CD4-positive, CD25-positive, alpha-beta regulatory T cell (primary cell): ENCODE measurements around the gene SHTN1. TPM values are rescaled to one million over a fixed set of nuclear protein-coding genes. Genes with fewer than 3 reads are reported as not detected.
A peak's percentile ranks its signal among the peaks of the same experiment; 100 is the strongest.

Source experiments
- ATAC-seq, 2 donors: fragments of 150-1000 bp; cut with Tn5 transposase; one replicate each; pipeline ENCODE4 v1.10.0; 2021; ENCODE audit warnings: low read depth in 2 of 2, moderate number of reproducible peaks in 2 of 2, moderate library complexity in 1 of 2
- DNase-seq, 3 donors: peaks; one replicate each; pipeline versions ENCODE4 v3.0.0 to v3.0.0-alpha.2; 2012 to 2022; ENCODE audit warnings: mixed read lengths in 1 of 3
- H3K27ac ChIP-seq: one replicate; pipeline ENCODE4 v1.7.0; 2013; ENCODE audit warnings: mild to moderate bottlenecking, low read length; ENCODE audit not compliant: insufficient read depth, poor library complexity, severe bottlenecking
- H3K27me3 ChIP-seq: one replicate; pipeline ENCODE4 v1.7.0; 2013; ENCODE audit warnings: low read length; ENCODE audit not compliant: control insufficient read depth, insufficient read depth
- H3K36me3 ChIP-seq: one replicate; pipeline ENCODE4 v1.7.0; 2013; ENCODE audit warnings: mild to moderate bottlenecking, low read length, moderate library complexity; ENCODE audit not compliant: control insufficient read depth, insufficient read depth
- H3K4me1 ChIP-seq: 2 replicates; pipeline ENCODE4 v1.7.0; 2013; ENCODE audit warnings: mild to moderate bottlenecking, low read length; ENCODE audit not compliant: insufficient read depth, control insufficient read depth, poor library complexity, severe bottlenecking
- H3K4me3 ChIP-seq: one replicate; pipeline ENCODE4 v1.7.0; 2013; ENCODE audit warnings: low read depth, mild to moderate bottlenecking, low read length, moderate library complexity
- H3K9me3 ChIP-seq, 2 experiments: 1 replicate in 1 of 2; 2 replicates in 1 of 2; pipeline ENCODE4 v1.7.0; 2013; ENCODE audit warnings: low read length in 2 of 2, mild to moderate bottlenecking in 1 of 2, moderate library complexity in 1 of 2; ENCODE audit not compliant: control insufficient read depth in 2 of 2
- H3K27ac Mint-ChIP-seq, 3 donors: one replicate each; pipeline ENCODE4 v1.8.0; 2020 to 2022; ENCODE audit warnings: mild to moderate bottlenecking in 3 of 3, mixed read lengths in 3 of 3, moderate library complexity in 2 of 3
- H3K27me3 Mint-ChIP-seq: one replicate; pipeline ENCODE4 v1.8.0; 2022; ENCODE audit warnings: mild to moderate bottlenecking, mixed read lengths
- H3K36me3 Mint-ChIP-seq: one replicate; pipeline ENCODE4 v1.8.0; 2020; ENCODE audit warnings: mixed read lengths
- H3K4me1 Mint-ChIP-seq, 4 donors: one replicate each; pipeline ENCODE4 v1.8.0; 2020 to 2022; ENCODE audit warnings: mixed read lengths in 4 of 4, mild to moderate bottlenecking in 1 of 4
- H3K4me3 Mint-ChIP-seq, 4 donors: one replicate each; pipeline ENCODE4 v1.8.0; 2020 to 2022; ENCODE audit warnings: mild to moderate bottlenecking in 4 of 4, mixed read lengths in 4 of 4, moderate library complexity in 3 of 4
- H3K9me3 Mint-ChIP-seq, 7 donors: one replicate each; pipeline ENCODE4 v1.8.0; 2020 to 2022; ENCODE audit warnings: mixed read lengths in 7 of 7, mild to moderate bottlenecking in 3 of 7, moderate library complexity in 2 of 7
- polyA plus RNA-seq, 4 donors: library from polyadenylated mRNA; unstranded; fragments of 300-500 nt; fragmentation: Illumina TruSeq; gene quantifications; one replicate each; pipeline ENCODE4 v1.2.3, GENCODE V29; 2021
- total RNA-seq: library from RNA; stranded (reverse); gene quantifications from one replicate; pipeline ENCODE4 v1.2.3, GENCODE V29; 2022

Gene SHTN1
- total and polyA plus RNA-seq, 5 donors from 2014 or later: 0.25 to 2.4 (median 0.65) TPM

DNA sequence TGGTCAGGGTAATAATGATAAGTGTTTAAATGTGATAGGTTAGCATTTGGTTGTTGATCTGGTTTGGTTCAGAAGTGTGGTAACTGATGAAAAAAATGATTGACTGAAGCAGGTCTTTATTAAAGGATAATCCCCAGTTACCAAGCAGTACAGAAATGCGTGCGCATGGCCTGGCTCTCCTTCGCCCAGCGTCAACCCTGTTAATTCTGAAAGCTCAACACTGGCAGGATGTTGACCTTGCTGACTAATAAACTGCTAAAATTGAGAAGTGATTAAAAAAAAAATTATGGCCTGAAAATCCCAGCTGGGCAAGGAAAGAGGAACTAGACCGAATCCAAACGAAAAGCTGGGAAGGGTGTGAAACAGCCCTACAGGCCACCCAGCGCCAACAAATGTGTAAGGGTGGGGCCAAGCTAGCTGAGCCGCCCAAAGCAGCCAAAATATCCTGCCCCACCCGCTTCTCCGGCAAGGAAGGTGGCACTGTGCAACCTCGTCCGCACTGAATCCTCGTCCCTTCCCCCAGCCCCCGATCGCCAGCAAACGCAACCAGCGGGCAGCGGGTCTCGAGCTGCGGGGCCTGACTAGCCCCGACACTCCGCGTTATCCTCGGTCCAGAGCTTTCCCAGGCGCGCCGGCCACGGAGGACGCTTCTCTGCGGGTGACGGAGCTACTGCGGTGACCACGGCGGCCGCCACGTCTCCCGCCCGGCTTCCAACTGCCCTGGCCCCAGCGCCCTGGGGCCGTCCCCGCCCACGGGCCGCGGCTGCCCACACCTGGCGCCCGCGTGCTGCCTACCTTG is 561 bp downstream of the SHTN1 start:
- H3K36me3 Mint-ChIP-seq: peaks cover 3% of the 10 kb centered on the region
- peak in 1 of 3 donors; percentile 2 for DNase-seq
- H3K4me3 Mint-ChIP-seq: peak overlapping the region; percentile 74 to 84 (median 79)
- ATAC-seq: peak in 1 of 2 donors; percentile 27
- Histone ChIP-seq H3K4me3 (peak overlapping the region; percentile 41), H3K36me3 (no peaks in the 10 kb centered on the region), H3K9me3 (no peaks in the 10 kb centered on the region), H3K27ac (no peak overlapping the region), H3K27me3 (peaks cover 9% of the 10 kb centered on the region), H3K4me1 (peaks cover 14% of the 10 kb centered on the region)
- H3K27ac Mint-ChIP-seq: peak overlapping the region in 1 of 3 donors; percentile 17
- peaks cover 0 to 15% (median 0%) of the 10 kb centered on the region in 4 donors for H3K4me1 Mint-ChIP-seq
- peaks cover 0 to 8% (median 0%) of the 10 kb centered on the region in 7 donors for H3K9me3 Mint-ChIP-seq
- H3K27me3 Mint-ChIP-seq: peaks cover 44% of the 10 kb centered on the region

DNA sequence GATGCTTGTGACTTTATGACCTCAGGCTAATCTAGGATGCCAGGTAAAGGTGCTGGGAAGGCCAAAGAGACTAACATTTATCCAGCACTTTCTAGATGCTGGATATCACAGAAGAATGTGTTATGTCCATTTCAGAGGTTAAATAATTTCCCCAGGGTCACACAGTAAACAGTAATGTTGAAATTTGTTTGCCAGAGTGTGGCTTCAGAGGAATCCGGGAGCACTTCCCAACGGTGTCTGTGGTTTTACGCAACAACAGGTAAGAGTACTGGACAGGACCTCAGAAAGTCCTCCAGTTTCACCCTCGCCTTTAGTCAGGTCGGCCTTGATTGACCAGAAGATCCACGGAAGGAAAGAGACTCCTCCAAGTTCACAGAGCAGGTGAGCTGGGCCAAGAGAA is 1.7 kb downstream of the SHTN1 start:
- peak overlapping the region in 3 of 4 donors; percentile 44 to 89 (median 49) for H3K4me3 Mint-ChIP-seq
- peaks cover 3% of the 10 kb centered on the region for H3K36me3 Mint-ChIP-seq
- H3K9me3 ChIP-seq: no peaks in the 10 kb centered on the region
- H3K36me3 ChIP-seq: no peaks in the 10 kb centered on the region
- no peak overlapping the region for H3K27ac ChIP-seq
- no peak overlapping the region for H3K27ac Mint-ChIP-seq
- H3K27me3 Mint-ChIP-seq: peaks cover 35% of the 10 kb centered on the region
- peaks cover 14% of the 10 kb centered on the region for H3K4me1 ChIP-seq
- no peak for DNase-seq
- H3K9me3 Mint-ChIP-seq: peaks cover 0 to 8% (median 0%) of the 10 kb centered on the region in 7 donors
- no peak overlapping the region for H3K4me3 ChIP-seq
- ATAC-seq: no peak
- H3K27me3 ChIP-seq: peaks cover 9% of the 10 kb centered on the region
- peaks cover 0 to 15% (median 0%) of the 10 kb centered on the region in 4 donors for H3K4me1 Mint-ChIP-seq

DNA sequence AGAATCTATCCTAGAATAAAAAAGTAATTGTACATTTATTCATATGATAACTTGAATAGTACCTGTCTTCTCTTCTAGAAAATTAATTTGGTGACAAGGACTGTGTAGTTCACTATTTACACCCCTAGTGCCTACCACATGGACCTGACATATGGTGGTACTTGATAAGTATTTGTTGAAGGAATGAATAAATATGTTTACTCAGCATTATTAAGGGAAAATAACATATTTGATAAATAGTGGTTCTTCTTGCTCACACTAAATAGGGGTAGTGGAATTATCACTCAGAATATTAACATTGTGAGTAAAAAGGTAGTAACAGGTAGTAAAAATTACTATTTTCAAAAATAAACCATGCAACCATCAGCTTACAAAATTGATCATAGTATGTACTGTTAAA is 2.8 kb downstream of the SHTN1 start:
- Histone ChIP-seq H3K4me3 (no peak overlapping the region), H3K9me3 (no peaks in the 10 kb centered on the region), H3K36me3 (no peaks in the 10 kb centered on the region), H3K27ac (no peak overlapping the region), H3K4me1 (peaks cover 14% of the 10 kb centered on the region), H3K27me3 (peaks cover 9% of the 10 kb centered on the region)
- H3K27me3 Mint-ChIP-seq: peaks cover 34% of the 10 kb centered on the region
- peaks cover 3% of the 10 kb centered on the region for H3K36me3 Mint-ChIP-seq
- ATAC-seq (no peak), DNase-seq (no peak)
- peaks cover 0 to 15% (median 1%) of the 10 kb centered on the region in 4 donors for H3K4me1 Mint-ChIP-seq
- H3K9me3 Mint-ChIP-seq: peaks cover 0 to 8% (median 0%) of the 10 kb centered on the region in 7 donors
- no peak overlapping the region for H3K27ac Mint-ChIP-seq
- H3K4me3 Mint-ChIP-seq: no peak overlapping the region

DNA sequence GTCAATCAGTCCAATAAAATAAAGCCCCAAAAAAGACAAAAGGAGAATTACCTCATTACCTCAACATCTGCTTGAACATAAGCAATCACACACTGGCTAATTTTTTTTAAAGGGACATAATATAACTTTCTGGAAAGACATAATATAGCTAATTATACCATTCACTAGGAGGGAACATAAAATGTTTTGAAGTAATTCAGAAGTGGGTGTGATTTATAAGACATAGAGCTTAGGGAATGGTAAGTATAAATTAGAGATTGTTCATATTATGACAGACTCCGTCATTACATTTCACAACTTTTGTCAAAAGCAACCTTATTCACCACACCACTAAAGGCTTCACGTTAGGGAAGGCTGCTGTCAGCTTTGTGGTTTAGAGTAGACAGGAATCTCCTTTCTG is 3.8 kb downstream of the SHTN1 start:
- Histone ChIP-seq H3K27me3 (peaks cover 9% of the 10 kb centered on the region), H3K4me3 (no peak overlapping the region), H3K9me3 (no peaks in the 10 kb centered on the region), H3K36me3 (no peaks in the 10 kb centered on the region), H3K27ac (no peak overlapping the region), H3K4me1 (peaks cover 14% of the 10 kb centered on the region)
- H3K4me3 Mint-ChIP-seq: no peak overlapping the region
- ATAC-seq (no peak), DNase-seq (no peak)
- H3K4me1 Mint-ChIP-seq: peaks cover 0 to 15% (median 3%) of the 10 kb centered on the region in 4 donors
- peaks cover 3% of the 10 kb centered on the region for H3K36me3 Mint-ChIP-seq
- no peak overlapping the region for H3K27ac Mint-ChIP-seq
- peaks cover 26% of the 10 kb centered on the region for H3K27me3 Mint-ChIP-seq
- peaks cover 0 to 8% (median 0%) of the 10 kb centered on the region in 7 donors for H3K9me3 Mint-ChIP-seq

DNA sequence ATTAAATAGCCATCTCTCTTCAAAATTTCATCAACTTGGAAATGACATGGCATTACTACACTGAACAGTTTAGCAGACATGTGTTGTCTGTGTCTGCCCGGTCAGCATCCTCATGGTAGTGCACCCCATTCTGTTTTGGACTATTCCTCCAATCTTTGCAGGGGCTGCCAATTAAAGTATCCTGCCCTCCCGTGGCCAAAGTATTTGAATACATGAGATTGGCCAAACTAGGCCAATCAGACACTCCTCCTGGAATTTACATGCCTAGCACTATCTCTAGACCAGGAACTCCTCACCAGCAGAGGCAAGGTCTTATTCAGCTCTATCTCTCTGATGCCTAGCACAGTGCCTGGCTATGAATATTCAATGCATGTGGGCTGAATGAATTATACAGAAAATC is 4.4 kb downstream of the SHTN1 start:
- DNase-seq: no peak
- Mint-ChIP-seq H3K27ac (no peak overlapping the region), H3K27me3 (peaks cover 20% of the 10 kb centered on the region), H3K36me3 (no peaks in the 10 kb centered on the region), H3K9me3 (peaks cover 0 to 5% (median 0%) of the 10 kb centered on the region in 7 donors), H3K4me3 (no peak overlapping the region), H3K4me1 (peaks cover 0 to 11% (median 3%) of the 10 kb centered on the region in 4 donors)
- no peak overlapping the region for H3K4me3 ChIP-seq
- H3K27me3 ChIP-seq: peaks cover 6% of the 10 kb centered on the region
- H3K4me1 ChIP-seq: peaks cover 13% of the 10 kb centered on the region
- no peak for ATAC-seq
- H3K27ac ChIP-seq: no peak overlapping the region
- H3K36me3 ChIP-seq: no peaks in the 10 kb centered on the region
- H3K9me3 ChIP-seq: no peaks in the 10 kb centered on the region

DNA sequence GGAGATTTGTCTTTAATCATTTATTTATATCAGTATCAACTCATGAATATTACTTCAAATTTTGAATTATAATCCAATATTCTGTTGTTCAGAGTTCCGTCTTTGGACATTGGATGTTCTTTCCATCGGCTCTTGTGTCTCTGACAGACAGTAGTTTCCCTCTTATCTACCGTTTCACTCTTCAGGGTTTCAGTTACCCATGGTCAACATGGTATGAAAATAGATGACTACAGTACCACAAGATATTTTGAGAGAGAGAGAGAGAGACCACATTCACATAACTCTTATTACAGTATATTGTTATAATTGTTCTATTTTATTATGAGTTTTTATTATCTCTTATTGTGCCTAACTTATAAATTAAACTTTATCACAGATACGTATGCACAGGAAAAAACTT is 6.8 kb downstream of the SHTN1 start:
- no peaks in the 10 kb centered on the region for H3K36me3 Mint-ChIP-seq

DNA sequence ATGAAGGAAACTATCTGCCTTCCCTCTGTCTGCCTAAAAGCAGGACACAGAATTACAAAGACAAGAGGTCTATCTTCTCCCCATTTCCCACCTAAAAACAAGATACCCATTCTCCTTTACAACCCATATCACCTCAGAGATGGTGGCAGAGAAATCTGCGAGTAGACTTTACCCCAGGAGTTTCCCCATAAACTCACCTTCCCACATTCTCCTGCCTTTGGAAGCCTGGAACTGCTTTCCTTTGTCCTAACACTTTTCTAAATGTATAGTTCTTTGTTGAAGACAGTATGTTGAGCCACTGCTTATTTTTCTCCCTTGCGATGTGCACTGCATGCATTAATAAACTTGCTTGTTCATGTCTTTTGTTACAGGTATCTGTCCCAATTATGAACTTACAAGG is 8.0 kb downstream of the SHTN1 start:
- Mint-ChIP-seq H3K27me3 (no peaks in the 10 kb centered on the region), H3K36me3 (no peaks in the 10 kb centered on the region), H3K4me3 (no peak overlapping the region), H3K9me3 (no peaks in the 10 kb centered on the region), H3K4me1 (peaks cover 0 to 6% (median 0%) of the 10 kb centered on the region in 4 donors), H3K27ac (no peak overlapping the region)
- H3K36me3 ChIP-seq: no peaks in the 10 kb centered on the region
- no peak for ATAC-seq
- H3K9me3 ChIP-seq: no peaks in the 10 kb centered on the region
- peaks cover 1% of the 10 kb centered on the region for H3K27me3 ChIP-seq
- no peak overlapping the region for H3K27ac ChIP-seq
- DNase-seq: no peak
- no peak overlapping the region for H3K4me3 ChIP-seq
- no peaks in the 10 kb centered on the region for H3K4me1 ChIP-seq

More for the DNA sequence above, 6.8 kb downstream of the SHTN1 start:
- Histone ChIP-seq H3K9me3 (no peaks in the 10 kb centered on the region), H3K27me3 (peaks cover 2% of the 10 kb centered on the region), H3K4me3 (no peak overlapping the region), H3K4me1 (no peaks in the 10 kb centered on the region), H3K27ac (no peak overlapping the region), H3K36me3 (no peaks in the 10 kb centered on the region)
- Mint-ChIP-seq H3K27me3 (peaks cover 7% of the 10 kb centered on the region), H3K4me3 (no peak overlapping the region), H3K27ac (no peak overlapping the region), H3K9me3 (peaks cover 0 to under 1% (median 0%) of the 10 kb centered on the region in 7 donors), H3K4me1 (peaks cover 0 to 6% (median 0%) of the 10 kb centered on the region in 4 donors)
- DNase-seq (no peak), ATAC-seq (no peak)

DNA sequence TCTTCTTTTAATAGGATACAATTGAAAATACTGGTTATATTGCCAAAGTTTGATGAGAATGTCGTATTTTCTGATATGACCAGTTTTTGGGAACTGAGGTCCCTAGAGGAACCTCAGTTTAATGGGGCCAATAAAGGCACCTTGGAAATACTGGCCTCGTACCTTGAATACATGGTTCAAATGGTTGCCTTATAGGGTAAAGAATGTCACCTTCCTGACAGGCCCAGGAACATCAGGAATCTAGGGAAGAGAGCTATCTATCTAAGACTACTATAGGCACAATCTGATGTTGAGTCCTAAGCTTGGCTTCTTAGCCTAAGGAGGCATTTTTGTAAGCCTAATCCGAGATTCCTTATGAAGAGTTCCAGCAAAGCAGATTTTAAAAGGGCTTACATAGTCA is 9.3 kb downstream of the SHTN1 start:
- H3K4me3 Mint-ChIP-seq: no peak overlapping the region
- DNase-seq: no peak
- Histone ChIP-seq H3K9me3 (no peaks in the 10 kb centered on the region), H3K27me3 (peaks cover 1% of the 10 kb centered on the region), H3K4me1 (no peaks in the 10 kb centered on the region), H3K36me3 (no peaks in the 10 kb centered on the region), H3K4me3 (no peak overlapping the region), H3K27ac (no peak overlapping the region)
- no peaks in the 10 kb centered on the region for H3K27me3 Mint-ChIP-seq
- H3K36me3 Mint-ChIP-seq: no peaks in the 10 kb centered on the region
- ATAC-seq: no peak
- H3K27ac Mint-ChIP-seq: no peak overlapping the region
- no peaks in the 10 kb centered on the region for H3K9me3 Mint-ChIP-seq
- H3K4me1 Mint-ChIP-seq: peaks cover 0 to 6% (median 0%) of the 10 kb centered on the region in 4 donors
